Panc1 (cell line): ENCODE data around the gene CACNA1C. TPM values are rescaled to one million over a fixed set of nuclear protein-coding genes. Genes with fewer than 3 reads are reported as not detected.

Experiments
- ATAC-seq: fragments of 200-7000 bp; cut with Tn5 transposase; 2 replicates; pipeline ENCODE4 v1.9.1; 2020; ENCODE audit warnings: mild to moderate bottlenecking, moderate library complexity
- BruUV-seq: library from RNA; stranded (reverse); fragments of 400-500 nt; replicated peaks from 2 replicates; lab custom pipeline; 2021; lab: Mats Ljungman, UMichigan
- CTCF ChIA-PET: fragments of 300-600 bp; sonication (Branson Sonifier 250); formaldehyde crosslinking; loops from one replicate; lab custom pipeline; 2022; ENCODE audit warnings: antibody characterized with exemption; lab: Charles Lee
- POLR2A ChIA-PET: fragments of 300-600 bp; sonication (Branson Sonifier 250); formaldehyde crosslinking; loops from one replicate; lab custom pipeline; 2022; ENCODE audit warnings: antibody characterized with exemption; lab: Charles Lee
- DNase-seq: peaks from one replicate; pipeline ENCODE4 v3.0.0-alpha.2; 2010; ENCODE audit warnings: low read depth, low spot score
- H3K27ac ChIP-seq: 2 replicates; pipeline ENCODE4 v1.5.1; 2011; ENCODE audit warnings: mild to moderate bottlenecking, low read length, inconsistent platforms
- H3K27me3 ChIP-seq: fragments of 200-500 bp; sonication (Bioruptor generic); 2 replicates; pipeline ENCODE4 v1.6.0; 2014; ENCODE audit warnings: low read length, inconsistent platforms; ENCODE audit not compliant: control insufficient read depth, insufficient read depth
- H3K36me3 ChIP-seq: fragments of 200-500 bp; sonication (Bioruptor generic); 2 replicates; pipeline ENCODE4 v1.5.1; 2014; ENCODE audit warnings: inconsistent platforms, mild to moderate bottlenecking, low read length, moderate library complexity; ENCODE audit not compliant: control insufficient read depth, insufficient read depth
- H3K4me1 ChIP-seq: 2 replicates; pipeline ENCODE4 v1.5.1; 2011; ENCODE audit warnings: inconsistent platforms, mild to moderate bottlenecking, low read length, moderate library complexity; ENCODE audit not compliant: control insufficient read depth, insufficient read depth
- H3K4me3 ChIP-seq, 2 experiments: 2 replicates each; pipeline ENCODE4 v1.5.1; 2011 to 2012; ENCODE audit warnings: low read depth in 2 of 2, low read length in 2 of 2, mild to moderate bottlenecking in 2 of 2, inconsistent platforms in 1 of 2, moderate library complexity in 1 of 2
- H3K9me3 ChIP-seq: fragments of 200-500 bp; sonication (Bioruptor generic); 2 replicates; pipeline ENCODE4 v1.5.1; 2014; ENCODE audit warnings: low read depth, mild to moderate bottlenecking, inconsistent platforms, low read length, moderate library complexity; ENCODE audit not compliant: control insufficient read depth, insufficient read depth
- CTCF ChIP-seq: fragments of 450-650 bp; IDR thresholded peaks from 2 replicates; pipeline ENCODE4 v1.5.1; 2017; ENCODE audit warnings: mild to moderate bottlenecking
- POLR2AphosphoS5 ChIP-seq: IDR thresholded peaks from 2 replicates; pipeline ENCODE4 v1.6.1; 2012; ENCODE audit warnings: mild to moderate bottlenecking, low read depth, low read length, moderate library complexity
- REST ChIP-seq, 2 experiments: IDR thresholded peaks; 2 replicates each; pipeline ENCODE4 v1.6.1; 2011 to 2012; ENCODE audit warnings: low read depth in 2 of 2, control low read depth in 1 of 2, low read length in 1 of 2, mild to moderate bottlenecking in 1 of 2, moderate library complexity in 1 of 2; ENCODE audit not compliant: insufficient read depth in 1 of 2
- SIN3A ChIP-seq: IDR thresholded peaks from 2 replicates; pipeline ENCODE4 v1.6.1; 2012; ENCODE audit warnings: low read depth, mild to moderate bottlenecking, low read length, moderate library complexity, borderline replicate concordance; ENCODE audit not compliant: insufficient read depth
- TCF7L2 ChIP-seq: IDR thresholded peaks from 2 replicates; pipeline ENCODE4 v1.6.1; 2011; ENCODE audit warnings: mild to moderate bottlenecking, low read depth, low read length, inconsistent platforms
- in situ Hi-C: cut with HindIII; loops from 2 replicates; pipeline ENCODE4 v1.10.0; 2016; ENCODE audit warnings: low sequenced_read_pairs, low pct_unique_long_range_greater_than_20kb
- intact Hi-C: fragments of 100-400 bp; cut with micrococcal nuclease; formaldehyde crosslinking; loops from one replicate; pipeline ENCODE4 v1.10.0; 2022; ENCODE audit not compliant: unreplicated experiment
- total RNA-seq: library from RNA; stranded (reverse); gene quantifications from one replicate; pipeline ENCODE4 v1.2.1, GENCODE V29; 2021; ENCODE audit not compliant: unreplicated experiment

Gene CACNA1C
- total RNA-seq, 1 experiment from 2014 or later, result 0.03 TPM

GRCh38 chr12:2192231-2192630, 139.4 kb downstream of the CACNA1C start:
- ChIA-PET POLR2A (interaction anchor here (0.6 kb wide), 1 partner anchor 499 kb away, joined by 5 read pairs; no protein-coding TSS in a partner anchor), CTCF (no interaction called here)
- H3K9me3 ChIP-seq, result no peaks in the 10 kb centered on the region
- intact Hi-C loops (no loop called here), in situ Hi-C loops (no loop called here)
- H3K36me3 ChIP-seq, result no peaks in the 10 kb centered on the region
- H3K27me3 ChIP-seq, result no peaks in the 10 kb centered on the region
- no peak overlapping the region for H3K27ac ChIP-seq
- H3K4me1 ChIP-seq, result no peaks in the 10 kb centered on the region
- DNase-seq (no peak), ATAC-seq (no peak)
- BruUV-seq, result no TSS peak
- TF ChIP-seq POLR2AphosphoS5 (no peak), SIN3A (no peak)
- H3K4me3 ChIP-seq, result no peak overlapping the region

GRCh38 chr12:2194060-2194459, 141.3 kb downstream of the CACNA1C start:
- DNase-seq (no peak), ATAC-seq (no peak)
- Histone ChIP-seq H3K4me3 (no peak overlapping the region), H3K36me3 (no peaks in the 10 kb centered on the region), H3K9me3 (no peaks in the 10 kb centered on the region), H3K27ac (no peak overlapping the region), H3K27me3 (no peaks in the 10 kb centered on the region), H3K4me1 (no peaks in the 10 kb centered on the region)
- in situ Hi-C loops (no loop called here), intact Hi-C loops (no loop called here)
- ChIA-PET POLR2A (no interaction called here), CTCF (no interaction called here)
- TF ChIP-seq POLR2AphosphoS5 (no peak), CTCF (no peak), SIN3A (no peak), TCF7L2 (no peak), REST (IDR thresholded peaks at IDR 0.05; ENCODE audit: insufficient read depth in 1 of 2, low read depth in 2 of 2, low read length in 1 of 2) (no peak)
- no TSS peak for BruUV-seq

- no peaks in the 10 kb centered on the region for H3K36me3 ChIP-seq
- no peak for DNase-seq
- ChIA-PET CTCF (interaction anchor here (0.6 kb wide), 1 partner anchor 489 kb away, joined by 3 read pairs; no protein-coding TSS in a partner anchor), POLR2A (no interaction called here)
- H3K27ac ChIP-seq, result no peak overlapping the region
- ATAC-seq, result no peak
- no peaks in the 10 kb centered on the region for H3K9me3 ChIP-seq
- no peak overlapping the region for H3K4me3 ChIP-seq
- BruUV-seq, result no TSS peak
- H3K27me3 ChIP-seq, result no peaks in the 10 kb centered on the region
- in situ Hi-C loops, result no loop called here
- intact Hi-C loops, result no loop called here
- no peaks in the 10 kb centered on the region for H3K4me1 ChIP-seq
- TF ChIP-seq CTCF (no peak), SIN3A (no peak), POLR2AphosphoS5 (no peak), TCF7L2 (no peak), REST (IDR thresholded peaks at IDR 0.05; ENCODE audit: insufficient read depth in 1 of 2, low read depth in 2 of 2, low read length in 1 of 2) (no peak)
These were observed 141.8 kb downstream of the CACNA1C start for GRCh38 chr12:2194571-2194970.
